ENCODE results near the gene PIP5K1C.
"Not testable (repeated sequence)": the region's sequence is repeated elsewhere in the genome, so short reads cannot be mapped to it uniquely, and the experiment has no call there.

The PIP5K1C gene

DNA sequence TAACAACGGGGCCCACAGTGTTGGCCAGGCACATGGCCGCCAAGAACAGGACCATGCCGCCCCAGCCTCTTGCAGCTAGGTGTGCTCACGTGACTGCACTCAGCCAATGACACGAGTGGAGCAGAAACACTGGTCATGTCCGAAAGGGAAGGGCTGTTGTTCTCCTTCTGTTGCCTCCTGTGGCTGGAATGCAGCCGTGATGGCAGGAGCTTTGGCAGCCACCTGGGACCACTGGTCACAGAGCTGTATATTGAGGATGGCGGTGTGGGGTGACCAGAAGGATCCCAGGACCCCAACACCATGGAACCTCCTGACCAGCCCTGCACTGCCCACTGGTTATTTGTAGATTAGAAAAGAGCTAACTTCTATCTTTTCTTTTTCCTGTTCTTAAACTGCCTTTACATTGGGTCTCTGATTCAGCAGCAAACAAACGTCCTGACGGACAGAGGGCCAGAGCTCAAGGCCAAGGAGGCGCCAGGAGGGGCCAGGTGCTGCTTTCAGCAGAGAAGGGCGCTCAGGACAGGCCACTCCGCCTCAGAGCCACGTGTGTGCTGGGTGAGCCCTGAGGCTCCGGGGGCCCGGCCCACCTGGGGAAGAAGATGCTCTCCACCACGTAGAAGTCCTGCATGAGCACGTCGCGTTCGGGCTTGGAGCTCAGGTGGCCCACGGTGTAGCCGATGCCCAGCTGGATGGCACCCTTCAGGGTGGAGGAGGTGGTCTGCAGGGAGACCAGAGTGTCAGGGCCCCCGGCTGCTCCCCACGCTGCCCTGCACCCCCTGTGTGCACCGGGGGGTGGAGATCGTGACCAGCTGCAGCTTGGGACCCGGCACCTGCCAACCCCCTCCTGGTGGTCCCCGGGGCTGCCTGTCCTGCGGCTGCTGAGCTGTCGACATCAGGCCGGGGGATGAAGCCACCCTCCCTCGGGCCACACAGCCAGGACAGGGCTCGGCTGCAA is 38.7 kb downstream of the PIP5K1C start:
- no peak for DNase-seq (ENCODE audit: low read depth in 2 of 2)

DNA sequence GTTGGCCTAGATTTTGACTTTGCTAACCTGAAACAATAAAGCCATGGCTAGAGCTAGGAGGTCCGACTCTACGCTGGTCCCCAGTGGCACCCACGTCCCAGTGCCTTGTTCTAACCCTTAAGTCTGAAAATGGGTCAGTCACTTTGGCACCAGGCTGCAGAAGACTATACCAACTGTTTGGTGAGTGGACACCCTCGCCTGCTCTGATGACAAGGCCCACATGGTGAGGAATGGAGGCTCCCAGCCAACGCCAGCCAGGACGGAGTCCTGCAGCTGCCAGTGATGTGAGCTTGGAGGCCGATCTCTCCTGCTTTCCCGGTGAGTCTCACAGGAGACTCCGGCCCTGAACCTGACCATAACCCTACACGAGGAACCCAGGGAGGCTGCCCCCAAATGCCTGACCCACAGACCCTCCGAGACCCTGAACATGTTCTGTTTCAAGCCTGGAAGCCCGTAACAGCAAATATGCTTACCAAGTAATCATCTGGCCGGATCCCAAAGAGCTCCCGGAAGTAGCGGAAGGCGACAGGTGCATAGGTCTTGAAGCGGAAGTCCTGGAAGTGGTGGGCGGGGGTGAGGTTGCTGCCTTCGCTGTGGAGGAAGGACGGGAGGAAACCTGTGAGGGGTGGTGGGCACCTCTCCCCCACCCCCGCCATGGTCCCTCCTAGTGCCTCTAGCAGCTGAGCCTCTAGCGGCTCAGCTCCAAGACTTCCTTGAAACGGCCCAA is 39.6 kb downstream of the PIP5K1C start:
- no peak for DNase-seq (ENCODE audit: low read depth in 2 of 2)

DNA sequence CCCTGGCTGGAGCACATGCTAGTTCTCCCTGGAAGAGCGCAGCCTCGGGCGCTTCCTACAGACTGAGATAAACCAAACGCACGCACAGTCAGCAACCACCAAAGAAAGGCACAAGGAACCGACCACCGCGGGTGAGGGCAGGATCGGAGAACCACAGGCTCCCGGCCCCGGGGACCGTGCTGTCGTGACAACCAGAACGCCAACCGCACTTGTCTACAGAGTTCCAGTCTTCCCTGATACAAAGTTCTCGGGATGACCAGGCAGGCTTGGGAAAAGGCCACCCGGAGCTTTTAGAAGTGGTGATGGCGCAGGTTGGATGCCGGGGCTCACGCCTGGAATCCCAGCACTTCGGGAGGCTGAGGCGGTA is 40.5 kb downstream of the PIP5K1C start:
- no peak for DNase-seq (ENCODE audit: low read depth in 2 of 2)

DNA sequence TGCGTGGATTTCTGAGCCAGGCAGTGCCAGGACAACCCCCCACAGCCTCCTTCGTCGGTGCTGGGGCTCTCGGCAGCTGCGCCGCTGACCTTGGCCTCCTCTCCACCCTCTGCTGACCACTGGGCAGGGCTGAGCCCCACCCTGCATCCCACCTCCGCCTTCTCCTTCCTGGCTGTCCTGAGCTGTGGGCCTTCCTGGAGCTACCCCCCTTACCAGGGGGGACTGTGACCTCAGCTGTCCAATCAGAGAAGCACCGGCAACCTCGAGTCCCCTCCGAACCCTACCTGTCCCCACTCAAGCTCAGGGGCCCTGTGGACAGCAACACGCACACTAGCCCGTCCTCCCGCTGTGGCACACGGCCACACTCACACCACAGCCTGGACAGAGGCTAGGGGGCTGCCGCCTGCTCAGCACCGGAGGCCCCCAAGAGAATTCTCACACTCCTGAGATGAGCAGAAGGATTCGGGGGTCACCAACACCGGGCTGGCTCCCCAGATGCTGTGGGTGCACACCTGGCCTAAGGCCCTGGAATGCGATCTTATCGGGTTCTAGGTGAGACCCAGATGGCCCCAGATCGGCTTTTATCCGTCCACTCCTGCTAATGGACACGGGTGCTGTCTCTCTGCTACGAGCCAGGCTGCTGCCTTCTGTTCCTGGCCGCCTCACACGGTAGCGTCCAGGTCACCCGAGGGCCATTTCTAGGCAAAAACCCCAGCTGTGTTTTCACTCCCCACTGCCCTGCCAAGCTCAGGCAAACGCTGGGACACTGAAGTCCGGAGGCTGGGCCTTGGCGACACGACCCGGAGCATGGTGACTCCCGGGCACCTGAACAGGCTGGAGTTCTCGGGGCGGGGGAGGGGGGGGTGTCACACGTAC is 41.2 kb downstream of the PIP5K1C start:
- no peak for DNase-seq (ENCODE audit: low read depth in 2 of 2)

DNA sequence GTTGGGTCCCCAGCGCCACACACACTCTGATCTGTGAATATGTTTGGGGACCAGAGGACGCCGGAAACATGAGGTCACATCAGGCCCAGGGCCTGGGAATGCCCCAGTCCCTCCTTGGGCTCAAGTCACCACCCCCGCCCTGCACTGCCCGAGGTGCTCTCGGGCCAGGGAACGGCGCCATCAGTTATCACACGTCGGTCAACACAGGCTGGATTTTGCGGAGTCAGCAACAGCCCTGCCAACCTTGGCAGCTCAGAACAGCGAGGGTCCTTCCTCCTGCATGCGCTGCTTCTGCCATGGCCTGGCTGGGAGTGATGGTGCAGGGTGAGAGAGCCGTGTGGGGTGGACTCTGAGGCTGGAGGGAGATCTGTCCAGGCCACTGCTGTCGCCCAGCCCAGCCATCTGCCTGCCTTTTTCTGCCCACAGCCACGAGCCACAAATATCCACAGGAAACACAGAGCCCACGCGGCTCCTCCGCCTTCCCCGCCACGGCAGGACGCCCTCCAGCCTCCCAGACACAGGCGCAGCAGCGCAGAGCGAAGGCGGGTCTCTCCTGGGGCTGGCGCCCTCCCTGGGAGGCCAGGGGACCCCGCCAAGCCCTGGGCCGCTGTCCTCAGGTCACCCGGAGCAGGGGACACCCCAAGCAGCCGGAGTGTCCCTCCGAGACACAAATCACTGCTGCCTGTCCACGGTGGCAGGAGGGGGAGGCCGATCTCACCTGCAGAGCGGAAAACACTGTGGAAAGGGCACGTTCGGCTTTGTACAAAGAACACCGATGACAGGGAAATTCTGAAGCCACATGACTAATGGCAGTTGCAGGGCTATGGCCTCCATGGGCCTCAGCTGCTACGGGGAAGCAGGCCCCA is 42.0 kb downstream of the PIP5K1C start:
- no peak for DNase-seq (ENCODE audit: low read depth in 2 of 2)

DNA sequence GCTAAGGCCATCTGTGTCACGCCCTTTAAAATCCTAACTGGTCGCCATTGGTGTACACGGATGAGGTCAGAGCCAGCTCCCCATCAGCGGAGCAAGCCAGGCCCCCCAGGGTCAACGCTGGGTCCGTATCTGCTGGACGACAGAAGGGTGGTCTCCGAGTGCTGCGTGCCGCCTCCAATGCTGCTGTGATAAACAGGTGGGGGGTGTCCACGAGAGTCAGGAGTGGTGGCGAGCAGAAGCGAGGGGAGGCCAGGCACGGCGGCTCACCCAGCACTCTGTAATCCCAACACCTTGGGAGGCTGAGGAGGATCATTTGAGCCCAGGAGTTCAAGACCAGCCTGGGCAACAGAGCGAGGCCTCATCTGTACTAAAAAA is 42.9 kb downstream of the PIP5K1C start:
- DNase-seq (ENCODE audit: low read depth in 2 of 2) = no peak

DNA sequence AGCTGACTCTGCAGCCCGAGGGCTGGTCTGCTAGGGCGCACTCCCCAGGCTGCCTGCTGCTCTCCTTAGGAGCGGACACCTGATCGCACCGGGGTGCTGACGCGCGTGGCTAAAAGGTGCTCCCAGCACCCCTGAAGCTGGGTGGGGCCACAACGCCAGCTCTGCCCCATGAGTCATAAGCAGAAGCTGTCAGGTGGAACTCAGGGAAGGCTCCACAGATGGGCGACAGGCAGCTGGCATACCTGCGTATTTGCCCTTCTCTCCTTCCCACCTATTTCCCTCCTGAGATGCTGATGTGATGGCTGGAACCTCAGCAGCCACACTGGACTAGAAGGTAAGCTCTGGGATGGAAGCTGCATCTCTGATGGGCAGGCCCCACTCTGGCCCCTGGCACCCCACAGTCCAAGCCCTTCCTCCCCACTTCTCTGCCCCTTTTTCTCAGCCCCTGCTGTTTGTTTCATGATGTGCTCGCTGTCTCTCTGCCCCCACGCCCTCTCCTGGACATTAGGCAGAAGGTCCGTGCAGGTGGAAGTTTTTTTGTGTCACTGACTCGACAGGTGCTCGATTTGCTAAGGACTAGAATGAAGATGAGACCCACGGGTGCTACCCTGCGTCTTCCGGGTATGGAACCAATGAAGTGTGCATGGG is 43.4 kb downstream of the PIP5K1C start:
- no peak for DNase-seq (ENCODE audit: low read depth in 2 of 2)

DNA sequence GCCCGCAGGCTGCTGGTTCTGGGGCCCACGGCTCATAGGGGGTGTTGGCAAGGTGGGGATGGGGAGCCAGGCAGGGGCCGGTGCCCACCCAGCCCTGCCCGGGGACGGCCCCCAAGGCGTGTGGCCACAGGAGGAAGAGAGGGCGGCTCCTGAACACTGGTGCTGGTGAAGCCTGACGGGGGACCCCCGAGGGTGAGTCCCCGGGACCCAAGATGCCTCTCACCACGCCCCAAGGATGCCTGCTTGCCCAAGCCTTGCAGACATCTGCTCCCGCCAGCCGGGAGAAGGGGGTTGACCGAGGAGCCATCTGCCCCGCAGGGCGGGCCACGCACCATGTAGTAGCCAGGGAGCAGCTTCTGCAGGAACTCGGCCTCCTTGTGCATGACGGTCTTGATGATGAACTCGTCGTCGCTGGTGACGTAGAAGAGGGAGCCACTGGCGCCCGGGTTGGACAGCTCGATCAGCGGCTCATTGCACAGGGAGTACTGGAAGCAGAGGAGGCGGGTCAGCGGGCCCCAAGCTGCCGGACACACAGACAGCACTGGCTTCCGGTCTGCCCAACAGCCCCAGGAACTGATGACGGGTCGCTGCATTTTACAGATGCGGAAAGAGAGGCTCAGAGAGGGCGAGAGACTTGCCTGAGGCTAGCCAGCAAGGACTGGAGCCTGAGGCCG is 44.1 kb downstream of the PIP5K1C start:
- no peak for DNase-seq (ENCODE audit: low read depth in 2 of 2)

DNA sequence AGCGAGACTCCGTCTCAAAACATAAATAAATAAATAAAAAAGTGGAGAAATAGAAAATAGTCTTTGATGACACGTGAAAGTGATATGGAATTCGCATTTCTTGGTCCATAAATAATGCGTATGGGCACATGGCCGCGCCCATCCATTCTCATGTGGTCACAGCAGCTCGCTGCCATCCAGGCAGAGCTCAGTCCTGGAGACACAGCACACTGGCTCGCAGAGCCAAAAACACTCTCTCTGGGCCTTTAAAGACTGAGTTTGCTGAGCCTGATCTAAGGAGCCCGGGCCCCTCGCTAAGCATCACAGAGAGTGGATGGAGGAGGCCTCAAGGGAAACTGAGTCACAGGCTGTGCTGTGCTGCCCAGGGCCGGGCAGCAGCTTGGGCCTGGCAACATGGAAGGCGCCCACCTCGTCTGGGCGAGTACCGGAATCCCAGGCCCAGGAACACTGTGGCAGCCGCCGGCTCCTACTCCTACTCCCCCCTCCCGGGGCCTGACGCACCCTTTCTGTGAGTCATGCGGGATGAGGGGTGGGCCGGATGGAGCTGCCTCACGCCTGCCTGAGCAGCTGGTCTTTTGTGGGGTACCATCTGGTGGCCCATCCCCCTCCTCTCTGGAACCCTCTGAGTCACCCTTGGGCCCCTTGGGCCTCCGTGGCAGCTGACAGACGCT is 44.7 kb downstream of the PIP5K1C start:
- DNase-seq (ENCODE audit: low read depth in 2 of 2) = no peak

DNA sequence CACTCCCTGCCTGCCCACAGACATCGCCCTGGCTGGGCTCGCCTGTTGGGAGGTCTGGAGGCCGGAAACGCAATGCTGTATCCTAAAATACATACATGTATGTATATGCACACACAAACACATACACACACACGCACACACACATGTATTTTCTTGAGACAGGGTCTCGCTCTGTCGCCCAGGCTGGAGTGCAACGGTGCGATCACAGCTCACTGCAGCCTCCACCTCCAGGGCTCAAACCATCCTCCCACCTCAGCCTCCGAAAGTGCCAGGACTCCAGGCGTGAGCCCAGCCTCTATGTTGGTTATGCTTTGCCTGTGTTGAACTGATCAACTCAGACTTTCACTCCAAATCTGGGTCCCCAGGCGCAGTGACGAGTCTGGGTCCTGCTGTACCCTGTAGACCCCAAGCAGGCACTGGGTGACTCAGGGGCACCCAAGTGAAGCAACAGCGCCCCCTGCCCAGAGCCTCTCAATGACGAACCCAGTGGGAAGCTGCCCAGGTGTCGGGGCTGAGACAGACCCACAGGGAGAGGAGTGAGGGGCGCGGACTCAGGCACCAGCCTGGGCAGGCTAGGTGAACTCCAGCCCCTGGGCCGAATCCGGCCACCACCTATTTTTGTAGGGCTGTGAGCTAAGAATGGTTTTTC is 46.3 kb downstream of the PIP5K1C start:
- DNase-seq (ENCODE audit: low read depth in 2 of 2) = no peak

DNA sequence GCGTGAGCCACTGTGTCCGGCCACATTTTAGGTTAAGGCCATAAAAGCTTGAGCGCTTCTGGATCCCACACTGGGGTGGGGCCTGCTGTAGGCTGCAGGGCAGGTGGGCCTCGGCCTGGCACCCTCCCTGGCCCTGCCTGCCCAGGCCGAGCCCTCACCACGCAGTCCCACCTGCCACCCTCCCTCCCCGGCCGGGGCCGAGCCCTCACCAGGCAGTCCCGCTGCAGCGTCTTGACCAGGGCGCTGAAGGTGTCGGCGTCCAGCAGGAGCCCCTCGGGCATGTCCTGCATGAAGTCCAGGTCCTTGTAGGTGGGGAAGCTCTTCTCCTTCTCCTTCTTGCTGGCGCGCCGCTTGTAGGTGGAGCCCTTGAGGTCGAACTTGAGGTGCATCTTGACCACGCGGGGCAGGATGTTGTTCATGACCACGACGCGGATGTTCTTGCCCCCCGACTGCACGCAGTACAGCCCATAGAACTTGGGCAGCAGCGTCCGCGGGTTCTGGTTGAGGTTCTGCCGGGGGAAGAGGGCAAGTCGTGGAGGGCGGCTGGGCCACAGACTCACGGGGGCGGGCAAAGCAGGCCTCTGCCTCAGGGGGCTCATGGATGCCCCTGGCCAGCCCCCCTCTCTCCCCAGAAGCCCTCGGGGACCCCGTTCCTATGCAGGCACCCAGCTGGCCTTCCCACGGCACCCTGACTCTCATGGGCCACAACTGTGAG is 47.0 kb downstream of the PIP5K1C start:
- no peak for DNase-seq (ENCODE audit: low read depth in 2 of 2)

DNA sequence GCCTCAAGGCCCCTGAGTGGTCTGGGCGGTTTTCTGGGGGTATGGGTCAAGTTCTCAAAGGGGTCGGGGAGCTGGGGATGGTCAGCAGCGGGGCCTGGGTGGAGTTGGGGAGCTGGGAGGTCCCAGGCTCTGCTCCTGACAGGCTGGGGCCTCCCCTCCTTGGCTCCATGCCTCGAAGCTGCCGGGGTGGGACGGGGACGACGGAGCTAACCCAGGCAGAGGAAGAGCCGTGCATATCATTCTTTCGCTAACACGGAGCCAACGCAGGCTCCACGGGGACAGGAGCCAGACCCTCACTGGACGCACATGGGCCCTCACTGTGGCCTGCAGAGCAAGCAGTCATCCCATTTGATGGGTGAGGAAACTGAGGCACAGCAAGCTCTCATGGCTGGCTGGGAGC is 47.8 kb downstream of the PIP5K1C start:
- DNase-seq (ENCODE audit: low read depth in 2 of 2) = no peak

DNA sequence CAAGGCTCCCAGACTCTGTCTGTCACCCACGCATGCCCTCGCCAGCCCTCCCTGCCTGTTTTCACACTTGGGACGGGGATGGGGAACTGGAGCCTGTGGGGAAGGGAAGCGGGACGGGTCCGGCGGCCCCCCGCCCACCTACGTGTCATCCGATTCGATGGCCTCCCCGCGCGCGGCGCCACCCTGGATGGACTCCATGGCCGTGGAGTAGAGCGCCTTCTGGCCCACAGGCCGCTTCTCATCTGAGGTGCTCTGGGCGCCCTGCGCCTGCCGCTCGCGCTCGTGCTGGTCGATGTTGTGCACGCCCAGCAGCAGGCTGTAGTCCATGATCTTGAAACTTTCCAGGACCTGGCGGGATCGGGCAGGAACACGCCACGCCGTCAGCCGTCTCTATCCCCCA is 48.6 kb downstream of the PIP5K1C start:
- no peak for DNase-seq (ENCODE audit: low read depth in 2 of 2)

DNA sequence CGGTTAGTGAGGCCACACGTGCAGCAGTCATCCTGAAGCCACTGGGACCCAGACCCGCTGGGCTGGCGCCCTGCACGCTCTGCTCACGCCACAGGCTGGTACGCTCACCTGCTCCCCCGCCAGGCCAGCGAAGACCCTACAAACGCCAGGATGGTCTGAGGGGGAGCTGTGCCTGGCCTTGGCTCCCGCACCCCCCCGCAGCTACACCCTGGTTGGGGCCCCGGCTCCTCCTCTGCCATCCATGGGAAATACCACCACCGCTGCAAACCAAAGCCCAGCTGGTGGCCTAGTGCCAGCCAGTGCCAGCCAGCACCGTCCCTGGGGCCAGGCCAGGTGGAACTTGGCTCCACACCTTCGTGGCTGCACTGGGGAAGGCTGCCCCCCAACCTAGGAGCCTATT is 50.4 kb downstream of the PIP5K1C start:
- no peak for DNase-seq (ENCODE audit: low read depth in 2 of 2)

DNA sequence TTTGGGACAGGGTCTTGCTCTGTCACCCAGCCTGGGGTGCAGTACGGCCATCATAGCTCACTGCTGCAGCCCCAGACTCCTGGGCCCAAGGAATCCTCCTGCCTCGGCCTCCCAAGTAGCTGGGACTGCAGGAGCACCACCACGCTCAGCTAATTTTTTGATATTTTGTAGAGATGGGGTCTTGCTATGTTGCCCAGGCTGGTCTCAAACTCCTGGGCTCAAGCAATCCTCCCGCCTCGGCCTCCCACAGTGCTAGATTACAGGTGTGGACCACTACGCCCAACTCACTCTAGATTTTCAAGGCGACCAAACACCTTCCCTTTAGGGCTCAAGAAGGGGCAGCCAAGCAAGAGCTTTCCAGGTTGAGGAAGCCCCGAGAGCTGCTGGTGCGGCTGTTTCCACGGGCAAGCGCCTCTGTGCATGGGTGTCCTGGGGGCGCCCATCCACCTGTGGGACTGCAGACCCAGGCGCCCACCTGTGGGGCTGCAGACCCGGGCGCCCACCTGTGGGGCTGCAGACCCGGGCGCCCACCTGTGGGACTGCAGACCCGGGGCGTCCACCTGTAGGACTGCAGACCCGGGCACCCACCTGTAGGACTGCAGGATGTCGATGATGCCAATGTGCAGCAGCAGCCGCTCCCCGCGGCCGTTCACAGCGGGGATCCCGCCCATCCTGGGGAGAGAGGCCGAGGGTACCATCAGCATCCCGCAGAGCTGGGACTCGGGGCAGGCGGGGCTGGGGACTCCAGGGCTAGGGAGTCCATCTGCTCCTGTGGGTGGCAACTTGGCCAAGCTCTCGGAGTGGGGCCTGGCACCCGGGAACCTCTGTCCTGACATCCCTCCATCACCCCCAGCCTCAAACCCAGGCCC is 52.0 kb downstream of the PIP5K1C start:
- no peak for DNase-seq (ENCODE audit: low read depth in 2 of 2)

DNA sequence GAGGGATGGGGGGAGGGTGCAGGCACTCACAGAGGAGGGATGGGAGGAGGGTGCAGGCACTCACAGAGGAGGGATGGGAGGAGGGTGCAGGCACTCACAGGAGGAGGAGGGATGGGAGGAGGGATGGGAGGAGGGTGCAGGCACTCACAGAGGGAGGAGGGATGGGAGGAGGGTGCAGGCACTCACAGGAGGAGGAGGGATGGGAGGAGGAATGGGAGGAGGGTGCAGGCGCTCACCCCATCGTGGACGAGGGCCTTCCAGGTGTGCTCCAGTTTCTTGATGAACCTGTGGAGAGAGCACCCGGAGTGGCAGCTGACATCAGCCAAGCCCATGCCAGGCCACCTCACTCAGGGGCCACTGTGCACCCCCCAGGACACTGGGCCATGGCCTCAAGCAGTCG is 53.2 kb downstream of the PIP5K1C start:
- not testable (repeated sequence) for DNase-seq (ENCODE audit: low read depth in 2 of 2)

DNA sequence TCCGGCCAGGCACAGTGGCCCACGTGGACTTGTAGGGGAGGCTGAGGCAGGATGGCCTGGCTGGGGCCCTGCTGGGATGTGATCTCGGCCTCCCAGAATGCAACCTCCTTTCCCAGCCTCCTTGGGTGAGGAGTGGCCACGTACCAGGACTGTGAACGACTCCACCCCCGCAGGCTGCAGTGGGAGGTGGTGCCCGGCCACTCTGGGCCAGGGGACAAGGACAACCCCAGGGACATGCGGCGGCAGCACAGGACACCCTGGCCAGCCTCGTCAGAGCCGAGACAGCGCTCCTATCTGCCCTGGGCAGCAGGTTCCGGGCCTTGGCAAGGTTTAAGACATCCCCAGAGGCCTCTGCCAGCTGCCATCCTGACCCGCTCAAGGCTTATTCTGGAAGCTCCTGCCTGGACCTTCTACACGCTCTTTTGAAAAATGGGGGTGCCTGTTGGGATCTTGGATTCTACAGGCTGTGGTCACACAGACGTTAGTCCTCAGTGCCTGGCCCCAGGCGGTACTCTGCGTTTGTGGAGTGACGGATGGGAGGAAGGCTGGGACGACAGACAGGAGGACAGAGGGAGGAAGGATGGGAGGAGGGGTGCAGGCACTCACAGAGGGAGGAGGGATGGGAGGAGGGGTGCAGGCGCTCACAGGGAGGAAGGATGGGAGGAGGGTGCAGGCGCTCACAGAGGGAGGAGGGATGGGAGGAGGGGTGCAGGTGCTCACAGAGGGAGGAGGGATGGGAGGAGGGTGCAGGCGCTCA is 53.8 kb downstream of the PIP5K1C start:
- no peak for DNase-seq (ENCODE audit: low read depth in 2 of 2)

Measured in stimulated activated CD4-positive, alpha-beta T cell treated with anti-CD3 and anti-CD28 coated beads, Interleukin-12 subunit alpha, Interleukin-12 subunit beta, amount 100 ng/mL, for 24 hours (primary cell).